Measurements from ENCODE around the gene NDUFB2.
"Not testable (repeated sequence)": the region's sequence is repeated elsewhere in the genome, so short reads cannot be mapped to it uniquely, and the experiment has no call there.

Gene NDUFB2

DNA sequence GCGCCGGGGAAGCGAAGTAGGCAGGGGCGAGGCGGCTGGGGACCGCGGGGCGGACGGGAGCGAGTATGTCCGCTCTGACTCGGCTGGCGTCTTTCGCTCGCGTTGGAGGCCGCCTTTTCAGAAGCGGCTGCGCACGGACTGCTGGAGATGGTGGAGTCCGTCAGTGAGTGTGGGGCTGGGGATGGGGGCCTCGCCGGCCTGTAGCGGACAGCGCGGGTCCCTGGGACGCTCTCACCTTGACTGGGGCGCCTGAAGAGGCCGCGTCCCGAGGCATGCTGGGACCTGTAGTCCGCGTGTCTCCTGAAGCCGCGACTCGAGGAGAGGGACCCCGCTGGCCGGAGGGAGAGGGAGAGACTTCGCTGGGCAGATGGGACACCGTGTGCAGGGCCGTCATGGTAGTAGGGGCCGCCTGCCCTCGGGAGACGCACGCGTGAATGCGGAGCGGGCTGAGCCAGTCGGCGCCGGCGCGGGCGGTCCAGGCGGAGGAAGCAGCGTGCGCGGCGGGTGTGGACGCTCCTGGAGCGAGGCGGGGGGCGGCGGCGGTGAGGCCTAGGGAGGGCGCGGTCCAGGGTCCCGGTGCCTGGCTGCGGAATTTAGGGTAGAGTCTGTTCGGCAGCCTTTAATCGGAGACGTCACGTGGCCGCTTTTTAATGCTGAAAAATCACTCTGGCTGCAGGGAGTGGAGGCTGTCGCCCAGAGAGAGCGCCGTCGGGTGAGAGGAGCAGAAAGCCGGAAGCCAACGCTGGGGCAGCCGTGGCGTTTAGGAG, at the start of gene NDUFB2:
Gene NDUFB2, plus strand, starts transcription at position 29 of the 767 bp plus-strand sequence. Its CDS starts 37 bp downstream, at position 66.
- peak; percentile 84 for DNase-seq (ENCODE audit: low spot score)

DNA sequence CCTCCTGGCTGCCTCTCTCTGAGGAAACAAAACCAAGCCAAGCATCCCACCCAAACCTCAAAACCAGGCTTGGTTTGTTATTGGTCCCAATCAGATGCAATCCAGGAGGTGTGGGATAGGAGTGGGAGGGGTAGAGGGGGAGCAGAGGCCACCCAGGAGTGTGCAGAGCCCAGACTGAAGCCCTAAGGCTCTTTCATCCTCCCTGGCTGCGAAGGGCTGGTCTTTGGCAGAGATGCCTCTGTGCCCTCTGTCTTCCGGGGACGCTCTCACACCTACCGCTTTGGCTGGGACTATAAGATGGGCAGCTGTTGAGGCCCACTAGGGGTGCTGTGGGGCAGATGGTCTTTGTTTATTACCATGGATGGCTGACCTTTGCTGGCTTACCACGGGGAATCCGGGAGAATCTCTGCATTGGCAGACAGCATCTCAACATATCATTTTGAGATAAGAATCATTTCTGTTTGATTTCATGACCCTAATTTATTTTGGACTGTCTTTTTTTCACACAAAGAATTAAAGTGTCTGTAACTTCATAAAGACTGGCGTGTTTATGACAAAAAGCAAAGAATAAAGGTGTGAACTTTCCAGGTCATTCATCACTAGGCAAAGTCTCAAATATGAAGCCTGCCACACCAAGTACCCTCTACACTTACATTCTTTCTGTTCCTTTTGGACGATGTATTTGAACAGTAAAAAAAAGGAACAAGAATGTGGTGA, 49.4 kb upstream of the NDUFB2 start:
- peak; percentile 66 for DNase-seq (ENCODE audit: low spot score)

DNA sequence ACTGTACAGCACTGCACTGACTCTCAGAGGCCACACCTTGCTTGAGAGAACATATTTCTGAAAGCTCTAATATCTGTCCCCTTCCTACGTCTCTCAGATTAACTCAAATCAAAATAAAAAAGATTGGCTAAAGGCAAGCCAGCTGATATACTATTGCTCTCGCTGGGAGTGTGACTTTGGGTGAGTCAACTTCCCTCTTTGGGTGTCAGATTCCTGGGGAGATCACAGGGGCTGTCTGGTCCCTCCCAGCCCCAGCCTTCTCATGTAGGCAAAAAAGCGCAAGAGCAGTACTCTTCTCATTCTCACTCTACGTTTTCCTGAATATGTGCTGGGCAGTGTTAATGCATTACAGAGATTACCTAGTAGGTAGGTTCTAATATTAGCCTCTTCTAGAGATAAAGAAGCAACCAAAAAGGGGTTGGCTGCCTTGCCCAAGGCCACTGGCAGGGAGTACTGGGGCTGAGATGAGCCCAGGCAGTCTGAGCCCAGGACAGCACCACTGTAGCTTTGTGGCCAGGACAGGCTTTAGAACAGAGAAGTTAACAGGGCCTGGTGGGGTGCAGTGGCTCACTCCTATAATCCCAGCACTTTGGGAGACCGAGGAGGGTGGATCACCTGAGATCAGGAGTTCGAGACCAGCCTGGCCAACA, 46.8 kb upstream of the NDUFB2 start:
- no peak for DNase-seq (ENCODE audit: low spot score)

- no peak for DNase-seq (ENCODE audit: low spot score)
Observed at GRCh38 chr7:140650367-140650766, 46.1 kb upstream of the NDUFB2 start.

- peak; percentile 86 for DNase-seq (ENCODE audit: low spot score)
Observed at GRCh38 chr7:140653319-140654108, 43.0 kb upstream of the NDUFB2 start.

DNA sequence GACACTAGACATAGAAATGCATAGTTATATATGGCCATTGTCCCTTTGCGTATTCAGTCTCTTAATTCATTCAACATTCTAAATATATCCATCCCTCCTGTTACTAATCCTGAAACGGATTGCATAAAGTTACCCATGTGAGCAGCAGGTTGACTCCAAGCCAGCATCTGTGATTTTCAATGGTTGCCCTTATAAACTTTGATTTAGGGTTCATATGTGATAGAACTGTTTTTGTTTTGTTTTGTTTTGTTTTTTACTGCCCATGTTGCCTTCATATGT, 42.5 kb upstream of the NDUFB2 start:
- DNase-seq (ENCODE audit: low spot score), result no peak

DNA sequence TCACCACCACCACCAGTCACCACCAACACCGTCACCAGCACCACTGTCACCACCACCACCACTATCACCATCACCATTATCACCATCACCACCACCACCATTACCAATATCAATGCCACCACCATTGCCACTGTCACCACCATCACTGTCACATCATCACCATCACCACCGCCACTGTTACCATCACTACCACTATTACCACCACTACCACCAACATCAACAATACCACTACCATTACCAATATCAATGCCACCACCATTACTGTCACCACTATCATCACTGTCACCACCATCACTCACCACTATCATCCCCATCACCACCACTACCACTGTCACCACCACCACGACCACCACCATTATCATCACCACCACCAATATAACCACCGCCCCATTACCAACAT, 41.8 kb upstream of the NDUFB2 start:
- no peak for DNase-seq (ENCODE audit: low spot score)

GRCh38 chr7:140655511-140656408, 40.7 kb upstream of the NDUFB2 start:
- no peak for DNase-seq (ENCODE audit: low spot score)

DNA sequence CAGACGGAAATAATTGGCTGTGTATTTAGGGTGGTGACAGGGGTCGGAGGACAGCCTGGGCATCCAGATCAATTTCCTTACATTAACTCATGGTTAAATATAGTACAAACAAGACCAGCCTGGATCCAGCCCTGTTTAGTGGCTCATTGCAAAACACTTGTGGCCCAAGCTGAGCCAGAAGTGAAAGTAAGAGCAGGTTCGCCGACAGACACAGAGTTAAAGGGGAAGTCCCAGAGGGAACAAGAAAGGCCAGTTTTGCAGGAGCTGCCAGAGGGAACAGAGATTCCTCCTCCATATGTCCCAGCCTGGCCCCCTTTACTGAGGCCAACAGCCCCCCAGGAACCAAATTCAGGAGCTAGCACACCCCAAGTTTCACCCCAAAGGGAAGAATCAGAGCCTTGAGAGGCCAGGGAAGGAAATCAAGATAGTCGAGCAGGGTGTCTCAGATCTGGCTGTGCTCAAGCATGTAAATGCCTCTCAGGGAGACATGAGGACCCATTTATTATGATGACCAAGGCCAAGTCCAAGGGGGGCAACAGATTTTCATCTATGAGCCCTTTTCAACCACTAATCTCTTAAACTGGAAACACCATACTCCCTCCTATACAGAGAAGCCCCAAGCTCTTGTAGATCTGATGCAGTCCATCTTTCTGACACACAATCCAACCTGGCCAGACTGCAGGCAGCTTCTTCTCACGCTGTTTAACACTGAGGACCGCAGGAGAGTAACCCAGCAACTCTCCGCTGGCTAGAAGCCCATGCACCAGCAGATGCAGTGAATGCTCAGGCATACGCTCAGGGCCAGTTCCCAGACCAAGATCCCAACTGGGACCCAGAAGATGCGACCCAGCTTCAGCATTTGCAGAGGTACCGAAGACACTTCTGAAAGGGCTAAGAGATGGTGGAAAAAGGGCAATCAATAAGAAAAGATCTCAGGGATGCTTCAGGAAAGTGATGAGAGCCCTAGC, 39.7 kb upstream of the NDUFB2 start:
- peak; percentile 73 for DNase-seq (ENCODE audit: low spot score)

- DNase-seq (ENCODE audit: low spot score), result no peak
Observed at GRCh38 chr7:140657891-140658290, 38.6 kb upstream of the NDUFB2 start.

DNA sequence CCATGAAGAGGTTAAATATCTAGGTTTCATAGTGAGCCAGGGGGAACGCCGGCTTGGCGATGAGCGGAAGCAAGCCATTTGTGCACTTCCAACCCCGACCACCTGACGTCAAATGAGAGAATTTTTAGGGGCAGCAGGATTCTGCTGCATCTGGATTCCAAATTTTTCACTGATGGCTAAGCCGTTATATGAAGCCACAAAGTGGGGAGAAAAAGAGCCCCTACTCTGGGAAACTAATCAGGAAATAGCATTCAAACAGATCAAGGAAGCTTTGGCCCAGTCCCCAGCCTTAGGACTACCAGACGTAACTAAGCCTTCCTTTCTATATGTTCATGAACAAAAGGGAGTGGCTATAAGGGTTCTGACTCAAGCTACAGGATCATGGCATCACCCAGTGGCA, 36.7 kb upstream of the NDUFB2 start:
- no peak for DNase-seq (ENCODE audit: low spot score)

GRCh38 chr7:140661124-140661523, 35.4 kb upstream of the NDUFB2 start:
- DNase-seq (ENCODE audit: low spot score), result no peak

DNA sequence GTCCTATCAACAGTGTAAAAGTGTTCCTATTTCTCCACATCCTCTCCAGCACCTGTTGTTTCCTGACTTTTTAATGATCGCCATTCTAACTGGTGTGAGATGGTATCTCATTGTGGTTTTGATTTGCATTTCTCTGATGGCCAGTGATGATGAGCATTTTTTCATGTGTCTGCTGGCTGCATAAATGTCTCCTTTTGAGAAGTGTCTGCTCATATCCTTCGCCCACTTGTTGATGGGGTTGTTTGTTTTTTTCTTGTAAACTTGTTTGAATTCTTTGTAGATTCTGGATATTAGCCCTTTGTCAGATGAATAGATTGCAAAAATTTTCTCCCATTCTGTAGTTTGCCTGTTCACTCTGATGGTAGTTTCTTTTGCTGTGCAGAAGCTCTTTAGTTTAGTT, 33.6 kb upstream of the NDUFB2 start:
- DNase-seq (ENCODE audit: low spot score), result not testable (repeated sequence)

GRCh38 chr7:140667476-140667875, 29.0 kb upstream of the NDUFB2 start:
- no peak for DNase-seq (ENCODE audit: low spot score)

GRCh38 chr7:140668641-140669040, 27.9 kb upstream of the NDUFB2 start:
- DNase-seq (ENCODE audit: low spot score), result no peak

- no peak for DNase-seq (ENCODE audit: low spot score)
Observed at GRCh38 chr7:140669352-140669751, 27.2 kb upstream of the NDUFB2 start.

DNA sequence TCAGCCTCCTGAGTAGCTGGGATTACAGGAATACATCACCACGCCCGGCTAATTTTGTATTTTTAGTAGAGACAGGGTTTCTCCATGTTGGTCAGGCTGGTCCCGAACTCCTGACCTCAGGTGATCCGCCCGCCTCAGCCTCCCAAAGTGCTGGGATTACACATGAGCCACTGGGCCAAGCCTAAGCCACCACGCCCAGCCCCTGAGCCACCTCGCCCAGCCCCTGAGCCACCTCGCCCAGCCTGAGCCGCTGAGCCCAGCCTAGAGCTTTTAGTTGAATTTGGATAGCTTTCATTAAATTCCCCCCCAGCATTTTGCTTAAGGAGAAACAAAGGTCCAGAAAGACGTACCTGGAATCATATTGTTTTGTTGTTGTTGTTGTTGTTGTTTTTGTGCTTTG, 26.6 kb upstream of the NDUFB2 start:
- not testable (repeated sequence) for DNase-seq (ENCODE audit: low spot score)

- no peak for DNase-seq (ENCODE audit: low spot score)
Observed at GRCh38 chr7:140670343-140670935, 26.1 kb upstream of the NDUFB2 start.

DNA sequence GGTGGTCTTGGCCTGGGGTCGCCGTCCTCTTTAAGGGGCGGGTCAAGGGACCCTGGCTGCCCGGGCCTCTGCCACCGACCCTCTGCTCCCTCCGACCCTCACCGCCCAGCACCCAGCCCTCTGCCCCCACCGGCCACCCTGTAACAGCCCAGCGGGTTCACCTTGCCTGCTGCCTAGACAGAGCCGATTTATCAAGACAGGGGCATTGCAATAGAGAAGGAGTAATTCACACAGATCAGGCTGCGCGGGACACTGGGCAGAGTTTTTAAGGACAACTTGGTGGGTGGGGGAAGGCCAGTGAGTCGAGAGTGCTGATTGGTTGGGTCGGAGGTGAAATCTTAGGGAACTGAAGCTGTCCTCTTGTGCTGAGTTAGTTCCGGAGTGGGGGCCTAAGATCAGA, 24.5 kb upstream of the NDUFB2 start:
- no peak for DNase-seq (ENCODE audit: low spot score)

Data from AG20443 (cell line).